ENCODE data around the gene NSDHL. TPM values are rescaled to one million over a fixed set of nuclear protein-coding genes. Genes with fewer than 3 reads are reported as not detected.
"Not testable (repeated sequence)": the region's sequence is repeated elsewhere in the genome, so short reads cannot be mapped to it uniquely, and the experiment has no call there.

The NSDHL gene
- total RNA-seq, 1 donor from 2014 or later = 15.5 TPM

GRCh38 chrX:152893980-152894610 lies 63.2 kb downstream of the NSDHL start:
- no peak for DNase-seq (ENCODE audit: low read depth in 2 of 2)

- DNase-seq (ENCODE audit: low read depth in 2 of 2) = no peak
Measured at GRCh38 chrX:152895121-152895520, 64.3 kb downstream of the NSDHL start.

- DNase-seq (ENCODE audit: low read depth in 2 of 2) = peak in 1 of 2 donors; percentile 4
Measured at GRCh38 chrX:152895724-152896420, 65.0 kb downstream of the NSDHL start.

GRCh38 chrX:152896450-152896849 lies 65.6 kb downstream of the NSDHL start:
- DNase-seq (ENCODE audit: low read depth in 2 of 2) = peak in 1 of 2 donors; percentile 37

GRCh38 chrX:152897222-152898131 lies 66.6 kb downstream of the NSDHL start, which contains the start of gene ZNF185:
Gene ZNF185, plus strand, starts transcription at chrX:152898067. Its CDS starts 16,423 bp downstream, at chrX:152914490.
- DNase-seq (ENCODE audit: low read depth in 2 of 2) = peak in 1 of 2 donors; percentile 52

GRCh38 chrX:152898442-152898841 lies 67.6 kb downstream of the NSDHL start:
- DNase-seq (ENCODE audit: low read depth in 2 of 2) = no peak

- no peak for DNase-seq (ENCODE audit: low read depth in 2 of 2)
Measured at GRCh38 chrX:152899111-152899873, 68.4 kb downstream of the NSDHL start.

GRCh38 chrX:152899874-152900719 lies 69.2 kb downstream of the NSDHL start:
- no peak for DNase-seq (ENCODE audit: low read depth in 2 of 2)

- DNase-seq (ENCODE audit: low read depth in 2 of 2) = no peak
Measured at GRCh38 chrX:152900937-152901445, 70.1 kb downstream of the NSDHL start.

- DNase-seq (ENCODE audit: low read depth in 2 of 2) = no peak
Measured at GRCh38 chrX:152901816-152902501, 71.1 kb downstream of the NSDHL start.

GRCh38 chrX:152902502-152902820 lies 71.6 kb downstream of the NSDHL start:
- no peak for DNase-seq (ENCODE audit: low read depth in 2 of 2)

GRCh38 chrX:152903589-152903988 lies 72.7 kb downstream of the NSDHL start:
- no peak for DNase-seq (ENCODE audit: low read depth in 2 of 2)

- peak in 1 of 2 donors; percentile 42 for DNase-seq (ENCODE audit: low read depth in 2 of 2)
Measured at GRCh38 chrX:152904151-152905080, 73.6 kb downstream of the NSDHL start.

- DNase-seq (ENCODE audit: low read depth in 2 of 2) = no peak
Measured at GRCh38 chrX:152905081-152905420, 74.2 kb downstream of the NSDHL start.

- no peak for DNase-seq (ENCODE audit: low read depth in 2 of 2)
Measured at GRCh38 chrX:152907084-152907651, 76.3 kb downstream of the NSDHL start.

GRCh38 chrX:152908486-152908885 lies 77.6 kb downstream of the NSDHL start:
- DNase-seq (ENCODE audit: low read depth in 2 of 2) = no peak

- not testable (repeated sequence) for DNase-seq (ENCODE audit: low read depth in 2 of 2)
Measured at GRCh38 chrX:152910018-152910417, 79.2 kb downstream of the NSDHL start.

GRCh38 chrX:152912106-152912505 lies 81.2 kb downstream of the NSDHL start:
- DNase-seq (ENCODE audit: low read depth in 2 of 2) = no peak

Data from dermis microvascular lymphatic vessel endothelial cell (primary cell).